MM.1S (cell line): ENCODE results near the gene BBS10.

Experiments
- EZH2 ChIP-seq: fragments of 300-600 bp; sonication (generic); optimal IDR thresholded peaks from 2 replicates; pipeline ENCODE3; 2017; ENCODE audit warnings: low read depth, mild to moderate bottlenecking, antibody characterized with exemption, low read length, mixed read lengths
- TF ChIP-seq, protein P1 (sequence below): fragments of 300-600 bp; sonication (generic); IDR thresholded peaks from 2 replicates; pipeline ENCODE4 v1.5.1; 2016; ENCODE audit warnings: antibody characterized with exemption, low read length, mixed read lengths

DNA sequence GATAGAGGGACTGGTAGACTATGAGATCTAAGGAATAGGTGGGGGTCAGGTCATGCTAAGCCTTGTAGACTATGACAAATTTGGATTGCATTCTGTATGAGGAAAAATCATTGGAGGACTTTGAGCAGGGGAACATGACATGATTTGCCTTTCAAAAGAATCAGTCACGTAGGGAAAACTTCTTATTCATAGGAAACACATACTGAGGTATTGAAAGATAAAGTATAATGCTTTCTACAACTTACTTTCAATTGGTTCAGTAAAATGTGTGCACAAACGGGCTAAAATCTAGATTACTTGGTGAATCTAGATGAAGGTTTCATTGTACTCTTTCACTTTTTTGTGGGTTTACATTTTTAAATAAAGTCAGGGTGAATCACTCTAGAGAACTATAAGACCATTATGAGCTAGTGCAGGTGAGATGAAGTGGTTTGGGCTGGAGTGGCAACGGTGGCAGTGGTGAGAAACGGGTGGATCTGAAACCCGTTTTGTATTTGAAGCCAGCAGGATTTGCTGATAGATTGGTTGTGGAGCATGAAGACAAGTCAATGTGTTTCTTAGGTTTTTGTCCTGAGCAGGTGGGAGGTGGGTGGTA, 6.7 kb downstream of the BBS10 start:
- TF ChIP-seq, protein P1, sequence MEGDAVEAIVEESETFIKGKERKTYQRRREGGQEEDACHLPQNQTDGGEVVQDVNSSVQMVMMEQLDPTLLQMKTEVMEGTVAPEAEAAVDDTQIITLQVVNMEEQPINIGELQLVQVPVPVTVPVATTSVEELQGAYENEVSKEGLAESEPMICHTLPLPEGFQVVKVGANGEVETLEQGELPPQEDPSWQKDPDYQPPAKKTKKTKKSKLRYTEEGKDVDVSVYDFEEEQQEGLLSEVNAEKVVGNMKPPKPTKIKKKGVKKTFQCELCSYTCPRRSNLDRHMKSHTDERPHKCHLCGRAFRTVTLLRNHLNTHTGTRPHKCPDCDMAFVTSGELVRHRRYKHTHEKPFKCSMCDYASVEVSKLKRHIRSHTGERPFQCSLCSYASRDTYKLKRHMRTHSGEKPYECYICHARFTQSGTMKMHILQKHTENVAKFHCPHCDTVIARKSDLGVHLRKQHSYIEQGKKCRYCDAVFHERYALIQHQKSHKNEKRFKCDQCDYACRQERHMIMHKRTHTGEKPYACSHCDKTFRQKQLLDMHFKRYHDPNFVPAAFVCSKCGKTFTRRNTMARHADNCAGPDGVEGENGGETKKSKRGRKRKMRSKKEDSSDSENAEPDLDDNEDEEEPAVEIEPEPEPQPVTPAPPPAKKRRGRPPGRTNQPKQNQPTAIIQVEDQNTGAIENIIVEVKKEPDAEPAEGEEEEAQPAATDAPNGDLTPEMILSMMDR: no peak
- TF ChIP-seq EZH2: no peak
